ENCODE data around the gene SCML2. TPM values are rescaled to one million over a fixed set of nuclear protein-coding genes. Genes with fewer than 3 reads are reported as not detected.
A peak's percentile ranks its signal among the peaks of the same experiment; 100 is the strongest.

Gene SCML2
- polyA plus RNA-seq, 2 of the 4 experiments (the other 2 are of a cell fraction): 8.0 to 13.9 TPM

GRCh38 chrX:18228069-18228468 lies 126.4 kb downstream of the SCML2 start:
- POLR2A ChIA-PET: no interaction called here
- DNase-seq (ENCODE audit: low read depth in 1 of 2, low spot score in 1 of 2) (no peak), FAIRE-seq (no peak), ATAC-seq (no peak)
- H3K9me3 ChIP-seq: no peaks in the 10 kb centered on the region
- WGBS (ENCODE audit: missing lambda C conversion rate): 80% methylated on average over 9 of the region's 14 CpGs
- CTCF ChIA-PET: no interaction called here
- no peak overlapping the region for H3K4me2 ChIP-seq
- H3K27ac ChIP-seq: no peak overlapping the region
- H3K4me3 ChIP-seq: no peak overlapping the region
- no peaks in the 10 kb centered on the region for H3K4me1 ChIP-seq
- TF ChIP-seq E2F6 (IDR thresholded peaks at IDR 0.05; ENCODE audit: borderline replicate concordance, low read depth) (no peak), KDM5A (IDR thresholded peaks at IDR 0.05) (no peak), CBX8 (IDR thresholded peaks at IDR 0.05) (no peak), HOXA7 (CRISPR knock-in tag; IDR thresholded peaks at IDR 0.05) (no peak), JUN (IDR thresholded peaks at IDR 0.05) (no peak)

- ChIA-PET CTCF (no interaction called here), POLR2A (no interaction called here)
- H3K9me3 ChIP-seq: no peaks in the 10 kb centered on the region
- WGBS (ENCODE audit: missing lambda C conversion rate): 76% methylated on average over 7 of the region's 7 CpGs
- FAIRE-seq (no peak), DNase-seq (ENCODE audit: low read depth in 1 of 2, low spot score in 1 of 2) (no peak), ATAC-seq (no peak)
- TF ChIP-seq TFCP2L1 (CRISPR knock-in tag; IDR thresholded peaks at IDR 0.05) (no peak), HMGXB4 (CRISPR knock-in tag; IDR thresholded peaks at IDR 0.05; ENCODE audit: borderline replicate concordance) (no peak), NFE2L2 (conservative IDR thresholded peaks at IDR 0.05; ENCODE audit: low read length) (no peak), CHD2 (IDR thresholded peaks at IDR 0.05; ENCODE audit: low read length, partially characterized antibody) (no peak), PHF8 (IDR thresholded peaks at IDR 0.05; ENCODE audit: borderline replicate concordance, low read depth) (no peak), NPAS2 (CRISPR knock-in tag; IDR thresholded peaks at IDR 0.05; ENCODE audit: borderline replicate concordance) (no peak), SREBF2 (IDR thresholded peaks at IDR 0.05) (no peak)
- H3K4me3 ChIP-seq: no peak overlapping the region
- no peak overlapping the region for H3K4me2 ChIP-seq
- no peaks in the 10 kb centered on the region for H3K4me1 ChIP-seq
- no peak overlapping the region for H3K27ac ChIP-seq
Observed at GRCh38 chrX:18227458-18227857, 127.0 kb downstream of the SCML2 start.

GRCh38 chrX:18220786-18221185 lies 133.7 kb downstream of the SCML2 start, which contains the start of gene BEND2:
BEND2 (minus strand) TSS chrX:18220886; CDS start chrX:18220750, 136 bp downstream.
- no peak for DNase-seq (ENCODE audit: low read depth in 1 of 2, low spot score in 1 of 2)
- Histone ChIP-seq H3K4me3 (no peak within 1 kb of the TSS), H3K27ac (no peak within 1 kb of the TSS), H3K9me3 (no peaks in the 10 kb centered on the region), H3K4me1 (no peaks in the 10 kb centered on the region), H3K4me2 (no peak within 1 kb of the TSS)
- WGBS (ENCODE audit: missing lambda C conversion rate): 80% methylated on average over 18 of the region's 19 CpGs
- ChIA-PET POLR2A (no interaction called here), CTCF (no interaction called here)
- no peak for FAIRE-seq
- ATAC-seq: no peak
- no peak for TF ChIP-seq CEBPB (IDR thresholded peaks at IDR 0.05)
- no peak for TF ChIP-seq HOXB13 (CRISPR knock-in tag; IDR thresholded peaks at IDR 0.05; ENCODE audit: low read depth)

GRCh38 chrX:18210470-18210869 lies 144.0 kb downstream of the SCML2 start:
- ATAC-seq: no peak
- Histone ChIP-seq H3K4me2 (no peak overlapping the region), H3K4me1 (no peaks in the 10 kb centered on the region), H3K4me3 (no peak overlapping the region), H3K27ac (no peak overlapping the region), H3K9me3 (no peaks in the 10 kb centered on the region)
- peak; percentile 47; the same call in 2 of the 3 replicates for TF ChIP-seq CTCF (IDR thresholded peaks at IDR 0.05)
- TF ChIP-seq RAD21 (conservative IDR thresholded peaks at IDR 0.05 in 1 of 2, IDR thresholded peaks at IDR 0.05 in 1 of 2): peak; percentile 57 to 71
- no peak for TF ChIP-seq PHF8 (IDR thresholded peaks at IDR 0.05; ENCODE audit: borderline replicate concordance, low read depth)
- peak; percentile 62 for TF ChIP-seq SMC3 (IDR thresholded peaks at IDR 0.05)
- FAIRE-seq: no peak
- WGBS (ENCODE audit: missing lambda C conversion rate): 0% methylated on average over 2 of the region's 2 CpGs
- peak in 1 of 2 experiments; percentile 34 for DNase-seq (ENCODE audit: low read depth in 1 of 2, low spot score in 1 of 2)
- CTCF ChIA-PET: interaction anchor here (1.1 to 2.6 kb wide), 5 partner anchors 72 to 1089 kb away, joined by 4 to 11 read pairs (median 4); partner anchors contain the start of gene SCML1
- POLR2A ChIA-PET: no interaction called here

Data from A549 (cell line).